H1 (cell line): ENCODE measurements around the gene GNS. TPM values are rescaled to one million over a fixed set of nuclear protein-coding genes. Genes with fewer than 3 reads are reported as not detected.

ENCODE experiments used
- BCL11A ChIP-seq, 2 experiments: IDR thresholded peaks; one replicate each; pipeline ENCODE4 v1.6.1; 2011; ENCODE audit warnings: low read depth in 2 of 2, low read length in 2 of 2, mild to moderate bottlenecking in 2 of 2
- CBX5 ChIP-seq: fragments of 300-800, 300-1000 bp; sonication (generic); IDR thresholded peaks from 2 replicates; pipeline ENCODE4 v1.7.1; 2016; ENCODE audit warnings: antibody characterized with exemption, low read length, low read depth
- CTCF ChIP-seq, 3 experiments: IDR thresholded peaks; 1 replicate in 2 of 3; 2 replicates in 1 of 3; pipeline versions ENCODE4 v1.5.1 to v1.6.1; 2011; ENCODE audit warnings: low read length in 3 of 3, mild to moderate bottlenecking in 3 of 3, inconsistent platforms in 2 of 3, low read depth in 1 of 3, moderate library complexity in 1 of 3; ENCODE audit not compliant: insufficient read depth in 1 of 3; ENCODE audit errors: control extremely low read depth in 1 of 3
- EP300 ChIP-seq, 2 experiments: IDR thresholded peaks; 1 replicate in 1 of 2; 2 replicates in 1 of 2; pipeline ENCODE4 v1.6.1; 2011 to 2012; ENCODE audit warnings: low read depth in 2 of 2, low read length in 2 of 2, mild to moderate bottlenecking in 2 of 2, borderline replicate concordance in 1 of 2, inconsistent platforms in 1 of 2, moderate library complexity in 1 of 2
- JUND ChIP-seq: IDR thresholded peaks from 2 replicates; pipeline ENCODE4 v1.6.1; 2011; ENCODE audit warnings: mild to moderate bottlenecking, improper control_type of control experiment, low read length
- polyA plus RNA-seq, 7 experiments: library from polyadenylated mRNA; depleted of rRNA in 3 of 7; stranded (reverse) in 5 of 7; unstranded in 2 of 7; fragments of >200 nt in 5 of 7; fragments of 200-250 nt in 2 of 7; gene quantifications; 1 replicate in 5 of 7; 2 replicates in 1 of 7; 4 replicates in 1 of 7; pipeline versions ENCODE4 v1.2.1 to v1.2.3, GENCODE V29; 2011 to 2013; ENCODE audit warnings: missing spikeins in 2 of 7, mixed read lengths in 2 of 7
- total RNA-seq: library from RNA; stranded (reverse); fragmentation: NEBNext Ultra II Directional; extraction: Animal tissue kit (Norgen Biotek cat#: 25700); gene quantifications from 2 replicates; pipeline ENCODE4 v1.2.1, GENCODE V29; 2021
- TF ChIP-seq, protein P1 (sequence below): fragments of 300-600 bp; sonication (generic); IDR thresholded peaks from 2 replicates; pipeline ENCODE4 v1.7.1; 2012; ENCODE audit warnings: low read length, moderate library complexity, mild to moderate bottlenecking, inconsistent platforms; ENCODE audit not compliant: insufficient replicate concordance
- TF ChIP-seq, protein P2 (sequence below): IDR thresholded peaks from 2 replicates; pipeline ENCODE4 v1.6.1; 2012; ENCODE audit warnings: inconsistent platforms

The GNS gene
- total and polyA plus RNA-seq, 2 of the 8 experiments (the other 6 are each of a cell fraction or from before 2014, with no cell fraction given), result 16.0 to 28.5 TPM

GRCh38 chr12:64747695-64748094 is 11.5 kb downstream of the GNS start (continued):
- TF ChIP-seq, protein P1, sequence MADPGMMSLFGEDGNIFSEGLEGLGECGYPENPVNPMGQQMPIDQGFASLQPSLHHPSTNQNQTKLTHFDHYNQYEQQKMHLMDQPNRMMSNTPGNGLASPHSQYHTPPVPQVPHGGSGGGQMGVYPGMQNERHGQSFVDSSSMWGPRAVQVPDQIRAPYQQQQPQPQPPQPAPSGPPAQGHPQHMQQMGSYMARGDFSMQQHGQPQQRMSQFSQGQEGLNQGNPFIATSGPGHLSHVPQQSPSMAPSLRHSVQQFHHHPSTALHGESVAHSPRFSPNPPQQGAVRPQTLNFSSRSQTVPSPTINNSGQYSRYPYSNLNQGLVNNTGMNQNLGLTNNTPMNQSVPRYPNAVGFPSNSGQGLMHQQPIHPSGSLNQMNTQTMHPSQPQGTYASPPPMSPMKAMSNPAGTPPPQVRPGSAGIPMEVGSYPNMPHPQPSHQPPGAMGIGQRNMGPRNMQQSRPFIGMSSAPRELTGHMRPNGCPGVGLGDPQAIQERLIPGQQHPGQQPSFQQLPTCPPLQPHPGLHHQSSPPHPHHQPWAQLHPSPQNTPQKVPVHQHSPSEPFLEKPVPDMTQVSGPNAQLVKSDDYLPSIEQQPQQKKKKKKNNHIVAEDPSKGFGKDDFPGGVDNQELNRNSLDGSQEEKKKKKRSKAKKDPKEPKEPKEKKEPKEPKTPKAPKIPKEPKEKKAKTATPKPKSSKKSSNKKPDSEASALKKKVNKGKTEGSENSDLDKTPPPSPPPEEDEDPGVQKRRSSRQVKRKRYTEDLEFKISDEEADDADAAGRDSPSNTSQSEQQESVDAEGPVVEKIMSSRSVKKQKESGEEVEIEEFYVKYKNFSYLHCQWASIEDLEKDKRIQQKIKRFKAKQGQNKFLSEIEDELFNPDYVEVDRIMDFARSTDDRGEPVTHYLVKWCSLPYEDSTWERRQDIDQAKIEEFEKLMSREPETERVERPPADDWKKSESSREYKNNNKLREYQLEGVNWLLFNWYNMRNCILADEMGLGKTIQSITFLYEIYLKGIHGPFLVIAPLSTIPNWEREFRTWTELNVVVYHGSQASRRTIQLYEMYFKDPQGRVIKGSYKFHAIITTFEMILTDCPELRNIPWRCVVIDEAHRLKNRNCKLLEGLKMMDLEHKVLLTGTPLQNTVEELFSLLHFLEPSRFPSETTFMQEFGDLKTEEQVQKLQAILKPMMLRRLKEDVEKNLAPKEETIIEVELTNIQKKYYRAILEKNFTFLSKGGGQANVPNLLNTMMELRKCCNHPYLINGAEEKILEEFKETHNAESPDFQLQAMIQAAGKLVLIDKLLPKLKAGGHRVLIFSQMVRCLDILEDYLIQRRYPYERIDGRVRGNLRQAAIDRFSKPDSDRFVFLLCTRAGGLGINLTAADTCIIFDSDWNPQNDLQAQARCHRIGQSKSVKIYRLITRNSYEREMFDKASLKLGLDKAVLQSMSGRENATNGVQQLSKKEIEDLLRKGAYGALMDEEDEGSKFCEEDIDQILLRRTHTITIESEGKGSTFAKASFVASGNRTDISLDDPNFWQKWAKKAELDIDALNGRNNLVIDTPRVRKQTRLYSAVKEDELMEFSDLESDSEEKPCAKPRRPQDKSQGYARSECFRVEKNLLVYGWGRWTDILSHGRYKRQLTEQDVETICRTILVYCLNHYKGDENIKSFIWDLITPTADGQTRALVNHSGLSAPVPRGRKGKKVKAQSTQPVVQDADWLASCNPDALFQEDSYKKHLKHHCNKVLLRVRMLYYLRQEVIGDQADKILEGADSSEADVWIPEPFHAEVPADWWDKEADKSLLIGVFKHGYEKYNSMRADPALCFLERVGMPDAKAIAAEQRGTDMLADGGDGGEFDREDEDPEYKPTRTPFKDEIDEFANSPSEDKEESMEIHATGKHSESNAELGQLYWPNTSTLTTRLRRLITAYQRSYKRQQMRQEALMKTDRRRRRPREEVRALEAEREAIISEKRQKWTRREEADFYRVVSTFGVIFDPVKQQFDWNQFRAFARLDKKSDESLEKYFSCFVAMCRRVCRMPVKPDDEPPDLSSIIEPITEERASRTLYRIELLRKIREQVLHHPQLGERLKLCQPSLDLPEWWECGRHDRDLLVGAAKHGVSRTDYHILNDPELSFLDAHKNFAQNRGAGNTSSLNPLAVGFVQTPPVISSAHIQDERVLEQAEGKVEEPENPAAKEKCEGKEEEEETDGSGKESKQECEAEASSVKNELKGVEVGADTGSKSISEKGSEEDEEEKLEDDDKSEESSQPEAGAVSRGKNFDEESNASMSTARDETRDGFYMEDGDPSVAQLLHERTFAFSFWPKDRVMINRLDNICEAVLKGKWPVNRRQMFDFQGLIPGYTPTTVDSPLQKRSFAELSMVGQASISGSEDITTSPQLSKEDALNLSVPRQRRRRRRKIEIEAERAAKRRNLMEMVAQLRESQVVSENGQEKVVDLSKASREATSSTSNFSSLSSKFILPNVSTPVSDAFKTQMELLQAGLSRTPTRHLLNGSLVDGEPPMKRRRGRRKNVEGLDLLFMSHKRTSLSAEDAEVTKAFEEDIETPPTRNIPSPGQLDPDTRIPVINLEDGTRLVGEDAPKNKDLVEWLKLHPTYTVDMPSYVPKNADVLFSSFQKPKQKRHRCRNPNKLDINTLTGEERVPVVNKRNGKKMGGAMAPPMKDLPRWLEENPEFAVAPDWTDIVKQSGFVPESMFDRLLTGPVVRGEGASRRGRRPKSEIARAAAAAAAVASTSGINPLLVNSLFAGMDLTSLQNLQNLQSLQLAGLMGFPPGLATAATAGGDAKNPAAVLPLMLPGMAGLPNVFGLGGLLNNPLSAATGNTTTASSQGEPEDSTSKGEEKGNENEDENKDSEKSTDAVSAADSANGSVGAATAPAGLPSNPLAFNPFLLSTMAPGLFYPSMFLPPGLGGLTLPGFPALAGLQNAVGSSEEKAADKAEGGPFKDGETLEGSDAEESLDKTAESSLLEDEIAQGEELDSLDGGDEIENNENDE, result no peak
- no peak for TF ChIP-seq BCL11A (IDR thresholded peaks at IDR 0.05; ENCODE audit: low read depth in 2 of 2, low read length in 2 of 2)
- TF ChIP-seq CBX5, result no peak
- no peak for TF ChIP-seq EP300 (IDR thresholded peaks at IDR 0.05; ENCODE audit: borderline replicate concordance in 1 of 2, low read depth in 2 of 2, low read length in 2 of 2)
- TF ChIP-seq JUND, result no peak
- TF ChIP-seq, protein P2, sequence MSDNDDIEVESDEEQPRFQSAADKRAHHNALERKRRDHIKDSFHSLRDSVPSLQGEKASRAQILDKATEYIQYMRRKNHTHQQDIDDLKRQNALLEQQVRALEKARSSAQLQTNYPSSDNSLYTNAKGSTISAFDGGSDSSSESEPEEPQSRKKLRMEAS, result no peak
- TF ChIP-seq CTCF (IDR thresholded peaks at IDR 0.05; ENCODE audit: control extremely low read depth in 1 of 3, insufficient read depth in 1 of 3, low read depth in 1 of 3, low read length in 3 of 3), result no peak
- TF ChIP-seq, all 59 proteins: peak for 0
